GM10847 (cell line): Measurements from ENCODE around the gene MUSK.

Experiments
- POLR2A ChIP-seq: IDR thresholded peaks from 2 replicates; pipeline ENCODE4 v1.6.1; 2011; ENCODE audit not compliant: insufficient read length; ENCODE audit errors: extremely low read depth

The MUSK gene

DNA sequence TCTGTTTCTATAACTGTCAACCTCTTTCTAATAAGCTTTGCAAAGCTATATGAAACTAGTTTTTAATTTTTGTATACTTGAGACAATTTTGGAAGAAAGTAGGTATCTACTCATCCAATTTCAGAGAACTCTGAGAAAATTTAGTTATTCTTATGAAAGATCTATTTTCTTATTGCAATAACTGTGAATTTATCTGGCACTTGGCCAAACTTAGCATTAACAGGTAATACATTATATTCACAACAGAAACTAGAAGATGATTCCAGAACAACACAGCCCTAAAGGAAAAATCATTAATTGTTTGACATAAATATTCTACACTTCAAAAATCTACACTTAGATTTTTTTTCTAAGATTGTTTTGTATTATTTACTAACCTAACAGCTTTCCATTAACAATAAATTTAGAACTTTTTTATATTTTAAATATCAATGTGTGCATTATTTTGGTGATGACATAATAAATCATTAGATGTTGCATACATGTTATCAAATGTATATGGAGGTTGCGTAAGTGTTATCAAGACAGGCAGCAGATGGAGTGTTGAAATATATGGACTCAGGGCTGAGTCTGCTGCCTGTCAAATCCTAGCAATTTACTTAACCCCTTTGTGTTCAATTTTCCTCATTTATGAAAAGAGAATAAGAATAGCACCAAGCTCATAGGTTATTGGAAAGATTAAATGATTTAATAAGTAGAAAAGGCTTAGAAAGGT lies 141.8 kb downstream of the MUSK start:
- TF ChIP-seq POLR2A: no peak

DNA sequence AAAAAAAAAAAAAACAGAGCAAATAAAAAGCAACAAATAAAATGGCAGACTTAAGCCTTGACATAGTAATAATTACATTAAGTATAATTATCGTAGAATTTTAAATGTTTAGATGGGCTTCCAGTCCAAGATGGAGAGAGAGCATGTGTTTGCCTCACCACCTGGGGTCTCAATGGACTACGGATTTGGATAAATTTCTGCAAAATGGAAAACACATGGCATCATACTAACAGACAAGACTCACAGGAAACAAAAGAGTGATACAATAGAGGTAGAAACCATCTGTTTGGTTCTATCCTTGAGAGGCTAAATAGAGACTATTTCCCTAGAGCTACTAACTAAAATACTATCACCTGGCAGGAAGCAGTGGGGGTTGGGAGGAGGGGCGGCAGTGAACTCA lies 144.3 kb downstream of the MUSK start:
- no peak for TF ChIP-seq POLR2A

DNA sequence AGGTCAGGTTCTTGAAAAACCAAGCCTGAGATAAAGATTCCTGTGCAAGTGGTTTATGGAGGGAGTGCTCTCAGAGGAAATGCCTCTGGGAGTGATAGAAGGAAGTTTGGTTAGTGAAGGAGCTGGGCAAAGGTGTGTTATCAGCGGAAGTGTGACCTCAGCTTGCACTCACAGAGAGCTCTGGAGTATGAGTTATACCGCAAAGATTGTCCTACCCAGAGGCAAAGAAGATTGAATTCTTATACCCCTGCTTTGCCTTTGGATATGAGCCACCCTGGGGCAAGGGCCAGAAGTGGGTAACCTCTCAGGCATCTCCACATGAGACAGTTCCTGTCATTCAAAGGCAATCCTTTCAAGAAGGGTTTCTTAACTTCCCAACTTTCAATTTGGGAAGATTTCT lies 145.6 kb downstream of the MUSK start:
- no peak for TF ChIP-seq POLR2A

DNA sequence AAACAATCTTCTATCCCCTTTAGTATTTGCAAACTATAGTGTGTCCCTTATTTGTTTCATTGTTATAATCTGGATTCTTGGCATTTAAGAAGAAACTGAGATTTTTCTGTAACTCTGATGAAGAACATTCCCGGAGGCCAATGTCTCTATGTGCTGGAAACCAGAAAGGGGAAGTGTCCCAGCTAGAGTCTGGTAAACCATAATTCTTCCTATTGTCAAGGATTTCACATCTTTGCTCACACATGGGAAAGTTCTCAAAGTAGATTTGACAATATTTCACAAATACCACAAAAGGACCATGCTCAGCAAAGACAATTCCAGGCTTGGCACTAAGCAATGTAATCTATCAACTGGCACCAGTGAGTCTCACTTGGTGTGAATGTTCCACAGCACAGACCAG lies 146.8 kb downstream of the MUSK start:
- no peak for TF ChIP-seq POLR2A

DNA sequence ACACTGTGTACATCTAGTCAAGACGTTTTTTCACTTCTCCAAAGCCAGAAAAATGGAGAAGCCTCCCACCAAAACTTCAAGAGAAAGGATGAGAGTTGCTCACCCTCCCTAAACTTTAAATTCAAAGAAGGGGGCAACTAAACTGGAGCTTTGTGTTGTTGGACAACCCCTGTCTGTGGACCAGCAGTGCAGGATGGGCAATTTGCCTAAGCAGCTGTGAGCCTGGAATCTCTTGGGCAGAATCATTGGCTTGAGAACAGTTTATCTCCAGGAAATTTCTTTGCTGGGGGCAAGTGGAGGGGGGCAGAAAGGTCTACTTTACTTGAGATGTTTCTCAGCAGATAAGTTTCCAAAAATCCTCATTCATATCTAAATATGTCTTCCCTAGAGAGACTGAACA lies 151.8 kb downstream of the MUSK start:
- no peak for TF ChIP-seq POLR2A

DNA sequence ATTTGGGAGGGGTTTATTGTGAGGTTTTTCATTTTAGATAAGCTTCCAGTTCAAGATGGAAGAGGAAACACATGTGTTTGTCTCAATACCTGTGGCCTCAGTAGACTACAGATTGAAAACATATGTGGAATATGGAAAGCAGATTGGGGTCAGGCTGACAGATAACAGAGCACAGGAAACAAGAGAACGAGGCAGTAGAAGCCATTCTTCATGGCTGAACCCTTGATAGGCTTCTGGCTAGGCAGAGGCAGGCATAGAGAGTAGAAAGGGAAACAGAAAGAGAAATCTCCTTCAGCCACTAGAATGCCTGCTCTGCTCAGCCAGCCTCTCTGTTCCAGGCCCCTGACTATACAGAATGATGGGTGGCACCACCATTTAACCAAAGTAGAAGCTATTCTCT lies 152.5 kb downstream of the MUSK start:
- no peak for TF ChIP-seq POLR2A

DNA sequence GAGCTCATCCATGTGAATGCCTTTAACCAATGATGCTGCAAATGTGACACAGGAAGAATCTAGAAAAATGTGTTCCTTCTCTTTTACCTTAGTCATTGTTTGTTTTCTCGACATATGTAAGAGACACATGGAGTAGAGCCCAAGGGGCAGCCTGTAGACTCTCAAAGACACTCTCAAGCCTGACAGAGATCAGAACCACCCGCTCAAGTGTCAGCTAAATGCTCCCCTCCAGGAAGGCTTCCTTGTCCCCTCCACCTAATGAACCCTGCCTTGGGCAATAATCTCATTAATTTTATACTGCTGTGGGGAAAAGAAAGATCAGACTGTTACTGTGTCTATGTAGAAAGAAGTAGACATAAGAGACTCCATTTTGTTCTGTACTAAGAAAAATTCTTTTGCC lies 157.4 kb downstream of the MUSK start:
- no peak for TF ChIP-seq POLR2A

DNA sequence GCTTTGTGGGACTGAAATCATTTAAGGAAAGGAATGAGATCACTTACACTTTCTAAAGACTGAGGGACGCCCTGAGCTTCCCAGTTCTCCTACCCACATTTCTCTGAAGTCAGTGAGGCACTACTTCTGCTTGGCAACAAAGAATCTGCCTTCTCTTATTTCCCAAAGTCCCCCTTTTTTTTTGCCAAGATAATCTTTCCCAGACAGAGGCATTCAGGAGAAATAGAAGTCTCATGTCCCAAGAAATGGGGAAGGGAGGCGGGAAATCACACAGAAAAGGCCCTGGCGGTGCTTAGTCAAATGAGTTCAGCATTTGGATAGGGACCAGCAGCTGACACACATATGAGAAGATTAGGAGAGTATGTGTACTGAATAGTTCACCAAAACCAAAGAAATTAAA lies 159.7 kb downstream of the MUSK start:
- no peak for TF ChIP-seq POLR2A

DNA sequence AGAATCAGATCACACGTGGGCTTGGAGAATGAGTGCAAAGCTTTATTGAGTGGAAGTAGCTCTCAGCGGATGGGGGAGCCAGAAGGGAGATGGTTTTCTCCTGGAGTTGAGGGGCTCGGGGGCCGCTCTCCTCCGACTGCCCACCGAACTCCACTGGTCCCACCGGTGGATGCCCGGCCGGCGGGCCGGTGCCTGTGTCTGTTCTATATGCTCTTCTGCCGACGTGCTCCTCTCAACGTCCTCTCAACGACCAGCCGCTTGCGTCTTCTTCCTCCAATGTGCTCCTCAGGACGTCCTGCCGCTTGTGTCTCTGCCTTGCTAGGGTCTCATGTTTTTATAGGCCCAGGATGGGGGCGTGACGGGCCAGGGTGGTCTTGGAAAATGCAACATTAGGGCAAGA lies 161.9 kb downstream of the MUSK start:
- no peak for TF ChIP-seq POLR2A

DNA sequence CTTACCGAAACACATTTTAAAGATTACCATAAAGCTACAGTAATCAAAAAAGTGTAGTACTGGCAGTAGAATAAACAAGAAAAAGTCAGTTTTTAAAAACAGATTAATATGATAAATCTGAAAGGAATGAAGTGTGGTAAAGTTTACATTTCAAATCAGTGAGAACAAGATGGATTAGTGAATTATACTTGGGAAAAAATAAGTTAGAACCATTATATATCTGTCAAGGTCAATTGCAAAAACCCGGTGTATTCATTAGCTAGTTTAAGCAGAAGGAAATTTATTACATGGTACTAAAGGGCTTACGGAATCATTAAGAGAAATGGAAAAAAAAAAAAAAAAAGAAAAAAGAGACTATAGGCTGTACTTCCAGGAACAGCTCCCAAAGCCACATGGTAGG lies 164.3 kb downstream of the MUSK start:
- no peak for TF ChIP-seq POLR2A

DNA sequence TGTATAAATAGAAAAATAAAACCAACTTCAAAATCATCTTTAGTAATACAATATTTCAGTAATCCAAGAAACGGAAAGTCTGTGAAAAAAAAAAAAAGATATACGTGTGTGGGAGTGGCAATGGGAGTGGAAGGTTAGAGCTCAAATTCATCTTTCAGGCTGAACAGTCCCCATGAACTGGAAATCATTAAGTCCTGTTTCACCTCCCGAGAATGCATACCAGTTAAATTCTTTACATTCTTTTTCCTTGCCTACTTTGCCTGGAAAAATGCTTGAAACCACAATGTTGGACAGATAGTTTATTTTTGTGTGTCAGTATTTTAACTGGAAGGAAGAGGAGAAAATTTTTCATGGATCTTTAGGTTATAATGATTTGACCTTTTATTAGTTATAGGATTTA lies 166.8 kb downstream of the MUSK start:
- TF ChIP-seq POLR2A: no peak

DNA sequence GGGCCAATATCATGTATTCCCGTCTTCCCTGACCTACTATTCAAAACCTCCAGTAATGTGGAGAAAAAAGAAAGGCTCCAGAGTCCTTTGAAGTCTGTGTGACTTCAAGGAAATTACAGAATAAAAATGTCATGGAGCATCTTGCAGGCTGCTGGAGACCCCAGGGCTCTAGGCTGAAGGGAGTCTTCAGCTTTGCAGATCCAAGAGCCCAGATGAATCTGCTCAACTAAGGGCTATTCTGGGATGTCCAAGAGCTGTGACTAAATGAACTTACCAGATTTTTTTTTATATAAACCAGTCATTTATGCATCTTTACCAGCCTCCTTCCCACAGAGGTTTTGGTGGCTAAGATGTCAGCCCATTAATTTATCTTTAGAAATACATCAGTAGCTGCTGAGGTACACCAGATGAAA lies 167.3 kb downstream of the MUSK start:
- TF ChIP-seq POLR2A: no peak

DNA sequence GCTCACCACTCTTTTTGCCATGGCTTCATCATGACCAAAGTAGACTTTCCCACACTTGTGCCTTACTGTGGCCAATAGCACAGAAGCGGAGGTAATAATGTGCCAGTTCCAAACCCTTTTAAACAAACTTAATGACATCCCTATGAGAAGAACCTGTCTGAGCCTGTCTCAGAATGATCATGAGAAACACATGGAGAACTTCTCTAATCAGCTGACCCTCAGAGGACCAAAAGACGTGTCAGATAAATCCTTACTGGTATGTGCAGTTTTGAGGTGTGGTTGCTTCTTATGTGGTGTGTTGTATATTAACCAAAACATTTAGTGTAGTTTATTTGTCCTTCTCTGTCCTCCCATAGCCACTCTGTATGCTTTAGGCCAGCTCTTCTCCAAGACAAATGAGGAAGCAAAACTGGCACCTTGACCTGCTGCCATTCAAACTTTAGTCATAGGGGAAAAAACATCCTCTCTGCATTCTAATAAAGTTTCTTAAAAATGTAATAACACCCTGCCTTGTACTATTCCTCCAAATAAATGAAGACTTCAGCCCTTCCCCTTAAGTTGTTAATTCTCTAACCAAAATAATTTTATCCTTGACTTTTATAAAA lies 168.9 kb downstream of the MUSK start:
- TF ChIP-seq POLR2A: no peak

DNA sequence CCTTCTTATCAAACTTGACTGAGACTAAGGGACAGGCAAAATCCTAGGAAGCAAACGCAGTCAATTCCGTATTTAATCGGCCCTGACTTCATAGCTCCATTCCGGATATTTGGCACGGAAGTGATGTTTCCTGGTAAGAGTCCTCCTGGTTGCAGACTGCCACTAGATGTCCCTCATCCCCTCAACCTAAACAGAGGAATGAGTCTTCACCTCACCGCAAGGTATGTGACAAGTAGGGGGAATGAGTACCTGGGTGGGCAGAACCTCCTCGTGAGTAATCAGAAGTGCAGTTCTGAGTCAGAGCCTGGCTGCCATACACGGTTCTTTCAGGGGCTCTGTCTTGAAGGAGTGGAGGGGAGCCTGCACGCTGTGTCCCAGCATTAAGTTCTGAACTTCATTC lies 173.6 kb downstream of the MUSK start:
- no peak for TF ChIP-seq POLR2A

DNA sequence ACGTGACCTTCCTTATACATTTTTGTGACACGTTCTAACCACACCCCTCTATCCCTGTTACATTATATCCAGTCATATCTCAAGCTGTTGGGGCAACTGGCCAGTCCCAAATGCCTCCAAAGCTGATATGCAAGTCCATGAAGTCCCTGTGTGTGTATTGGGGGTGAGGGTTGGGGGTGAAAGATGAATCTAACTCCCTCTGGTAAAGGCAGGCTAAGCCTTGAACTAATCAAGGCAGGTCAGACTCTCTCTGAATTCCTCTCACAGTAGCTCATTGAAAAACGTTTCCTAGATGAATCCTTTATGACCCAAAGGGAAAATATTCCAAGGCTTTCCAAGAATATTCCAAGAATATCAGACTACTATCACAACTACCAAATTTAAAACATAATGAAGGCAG lies 174.4 kb downstream of the MUSK start:
- TF ChIP-seq POLR2A: no peak

DNA sequence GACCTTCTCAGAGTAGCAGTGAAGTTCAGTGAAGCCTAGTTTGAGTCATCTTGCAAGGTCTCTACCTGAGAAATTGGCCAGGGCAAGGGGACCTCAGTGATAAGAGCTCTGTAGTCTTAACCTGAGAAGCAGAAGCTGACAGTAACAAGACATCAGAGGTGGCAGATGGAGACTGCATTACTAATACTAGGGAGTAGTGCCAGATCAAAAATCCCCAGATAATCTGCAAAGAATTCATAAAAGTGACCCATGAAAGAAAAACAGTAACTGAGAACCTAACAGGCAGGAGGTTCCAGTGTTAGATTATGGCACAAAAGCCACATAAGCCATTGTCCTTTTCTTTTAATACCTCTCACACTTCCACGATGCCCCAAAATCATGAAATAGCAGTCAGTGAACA lies 175.5 kb downstream of the MUSK start:
- no peak for TF ChIP-seq POLR2A

DNA sequence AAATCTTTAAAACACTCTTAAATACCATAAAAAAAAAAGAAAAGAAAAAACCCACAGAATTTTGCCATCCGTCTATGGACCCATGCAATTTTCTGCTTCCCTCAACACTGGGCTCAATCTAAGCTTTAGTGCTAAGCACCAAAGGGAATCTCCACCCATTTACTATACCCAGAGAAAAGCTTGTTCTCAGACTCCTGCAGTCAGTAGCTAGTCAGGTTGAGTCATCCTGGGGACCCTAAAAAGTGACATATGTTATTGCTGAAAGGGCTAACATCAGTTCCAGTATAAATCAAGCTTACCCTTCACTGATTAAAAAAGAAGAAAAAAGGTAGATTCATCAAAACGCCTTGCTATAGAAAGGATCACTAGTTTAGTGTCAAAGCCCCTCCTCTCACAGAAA lies 177.6 kb downstream of the MUSK start:
- no peak for TF ChIP-seq POLR2A

DNA sequence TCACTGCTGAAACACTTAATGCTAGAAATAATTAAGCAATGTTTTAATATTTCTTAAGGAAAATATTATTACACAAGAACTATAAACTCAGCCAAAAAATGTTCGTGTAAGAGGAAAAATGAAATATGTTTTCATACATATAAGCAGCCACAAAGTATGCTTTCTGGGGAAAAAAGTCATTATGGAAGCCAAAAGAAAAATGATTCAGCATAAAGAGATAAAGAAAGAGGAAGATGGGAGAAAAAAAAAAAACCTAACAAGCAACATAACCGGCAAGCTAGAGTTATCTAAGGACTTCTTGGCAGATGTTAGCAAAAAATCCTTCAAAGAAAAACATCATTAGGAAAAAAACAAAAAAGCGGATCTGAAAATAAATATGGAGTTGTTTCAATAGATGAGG lies 179.1 kb downstream of the MUSK start:
- no peak for TF ChIP-seq POLR2A
